ENCODE data around the gene EFCAB8. TPM values are rescaled to one million over a fixed set of nuclear protein-coding genes. Genes with fewer than 3 reads are reported as not detected.

Gene EFCAB8
- total RNA-seq, 4 donors from 2014 or later: 0.13 to 0.78 TPM; not detected in 2

DNA sequence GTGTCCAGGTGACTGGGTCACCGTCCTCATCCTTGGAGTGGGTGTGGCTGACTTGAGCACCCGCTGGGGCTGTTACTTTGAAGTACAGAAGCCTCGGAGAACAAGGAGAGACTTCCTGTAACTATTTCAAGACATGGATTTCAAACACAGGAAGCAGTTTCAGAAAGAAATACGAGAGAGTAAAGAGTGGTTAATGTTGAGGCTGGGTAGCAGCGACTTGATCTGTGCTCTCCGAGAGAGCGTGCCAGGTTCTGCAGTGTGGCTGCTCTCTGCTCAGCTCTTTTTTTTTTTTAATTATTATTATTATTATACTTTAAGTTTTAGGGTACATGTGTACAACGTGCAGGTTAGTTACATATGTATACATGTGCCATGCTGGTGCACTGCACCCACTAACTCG, 17.5 kb upstream of the EFCAB8 start:
- WGBS, 2 donors (ENCODE audit: low coverage in 1 of 2): 59 to 72% methylated on average over 7 to 8 of the region's 9 CpGs
- ATAC-seq: no peak
- Histone ChIP-seq H3K36me3 (peaks cover 3 to 83% of the 10 kb centered on the region in 2 donors), H3K27ac (no peak overlapping the region), H3K4me1 (peaks cover 0 to 3% (median 0%) of the 10 kb centered on the region in 3 donors), H3K9me3 (no peaks in the 10 kb centered on the region), H3K27me3 (no peaks in the 10 kb centered on the region), H3K4me3 (no peak overlapping the region)
- TF ChIP-seq POLR2AphosphoS5 (IDR thresholded peaks at IDR 0.05): no peak

DNA sequence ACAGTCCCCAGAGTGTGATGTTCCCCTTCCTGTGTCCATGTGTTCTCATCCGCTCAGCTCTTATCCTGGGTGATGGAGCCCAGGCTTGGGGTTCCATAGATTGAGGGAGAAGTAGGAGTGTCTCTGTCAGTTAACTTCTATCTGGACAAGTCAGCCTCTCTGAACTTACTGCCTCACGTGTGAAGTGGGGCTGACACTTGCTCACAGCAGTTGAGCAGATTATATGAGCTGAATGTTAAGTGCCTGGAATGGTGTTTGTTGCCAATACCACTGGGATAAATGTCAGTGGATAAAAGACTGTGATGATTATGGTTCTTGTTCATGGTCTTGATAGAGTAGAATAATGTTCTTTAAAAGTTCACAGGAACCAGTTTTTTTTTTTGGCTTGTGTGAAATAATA, 17.1 kb upstream of the EFCAB8 start:
- peaks cover 3 to 84% of the 10 kb centered on the region in 2 donors for H3K36me3 ChIP-seq
- WGBS, 2 donors (ENCODE audit: low coverage in 1 of 2): 17% methylated on average over 1 of the region's 2 CpGs; no CpG with 5 or more reads in 1 of the 2 donors
- no peak for ATAC-seq

GRCh38 chr20:32842688-32843524, 15.8 kb upstream of the EFCAB8 start:
- TF ChIP-seq EP300 (IDR thresholded peaks at IDR 0.05) (no peak), POLR2A (IDR thresholded peaks at IDR 0.05) (no peak), CTCF (IDR thresholded peaks at IDR 0.05) (no peak), POLR2AphosphoS5 (IDR thresholded peaks at IDR 0.05) (no peak)
- 79 to 90% methylated on average over 6 to 8 of the region's 8 CpGs for WGBS, 2 donors (ENCODE audit: low coverage in 1 of 2)
- Histone ChIP-seq H3K36me3 (peaks cover 0 to 84% of the 10 kb centered on the region in 2 donors), H3K9me3 (no peaks in the 10 kb centered on the region), H3K27ac (no peak overlapping the region), H3K4me3 (no peak overlapping the region), H3K27me3 (no peaks in the 10 kb centered on the region), H3K4me1 (peaks cover 0 to 4% (median 0%) of the 10 kb centered on the region in 3 donors)
- ATAC-seq: no peak

More for the DNA sequence above, 17.1 kb upstream of the EFCAB8 start:
- Histone ChIP-seq H3K4me1 (peaks cover 0 to 4% (median 0%) of the 10 kb centered on the region in 3 donors), H3K27ac (no peak overlapping the region), H3K4me3 (no peak overlapping the region), H3K9me3 (no peaks in the 10 kb centered on the region), H3K27me3 (no peaks in the 10 kb centered on the region)
- TF ChIP-seq POLR2AphosphoS5 (IDR thresholded peaks at IDR 0.05): no peak

GRCh38 chr20:32845786-32846185, 12.9 kb upstream of the EFCAB8 start:
- H3K9me3 ChIP-seq: no peaks in the 10 kb centered on the region
- ATAC-seq: no peak
- H3K27me3 ChIP-seq: no peaks in the 10 kb centered on the region
- H3K27ac ChIP-seq: no peak overlapping the region
- H3K36me3 ChIP-seq: peaks cover 0 to 84% of the 10 kb centered on the region in 2 donors
- TF ChIP-seq EP300 (IDR thresholded peaks at IDR 0.05) (no peak), POLR2AphosphoS5 (IDR thresholded peaks at IDR 0.05) (no peak), POLR2A (IDR thresholded peaks at IDR 0.05) (no peak), CTCF (IDR thresholded peaks at IDR 0.05) (no peak)
- no peak overlapping the region for H3K4me3 ChIP-seq
- H3K4me1 ChIP-seq: peaks cover 0 to 4% (median 0%) of the 10 kb centered on the region in 3 donors
- WGBS, 2 donors (ENCODE audit: low coverage in 1 of 2): 28% methylated on average over 2 of the region's 2 CpGs; no CpG with 5 or more reads in 1 of the 2 donors

DNA sequence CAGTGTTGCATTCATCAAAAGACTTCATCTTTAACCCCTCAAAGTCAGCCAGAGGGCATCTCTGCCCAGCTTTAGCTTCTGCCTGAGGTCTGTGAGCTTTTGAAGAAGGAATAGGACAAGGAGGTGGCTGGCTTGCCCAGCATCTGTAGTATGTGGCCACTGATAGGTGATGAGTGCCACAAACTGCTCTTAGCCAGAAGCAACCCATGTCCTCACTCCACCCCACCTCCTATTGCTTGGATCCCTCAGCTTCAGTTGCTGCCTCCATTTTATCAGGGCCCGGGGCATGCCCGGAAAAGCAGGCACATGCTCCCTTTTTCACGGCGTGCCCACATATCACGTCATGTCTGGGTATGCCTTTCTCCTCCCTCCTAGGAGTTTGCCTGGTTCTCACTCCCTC, 11.9 kb upstream of the EFCAB8 start:
- Histone ChIP-seq H3K9me3 (no peaks in the 10 kb centered on the region), H3K4me1 (peaks cover 0 to 4% (median 0%) of the 10 kb centered on the region in 3 donors), H3K27me3 (no peaks in the 10 kb centered on the region), H3K36me3 (peaks cover 0 to 84% of the 10 kb centered on the region in 2 donors), H3K27ac (no peak overlapping the region), H3K4me3 (no peak overlapping the region)
- no peak for ATAC-seq
- WGBS, 2 donors (ENCODE audit: low coverage in 1 of 2): 94 to 98% methylated on average over 4 to 5 of the region's 5 CpGs
- TF ChIP-seq POLR2AphosphoS5 (IDR thresholded peaks at IDR 0.05) (no peak), EP300 (IDR thresholded peaks at IDR 0.05) (no peak), POLR2A (IDR thresholded peaks at IDR 0.05) (no peak), CTCF (IDR thresholded peaks at IDR 0.05) (no peak)

DNA sequence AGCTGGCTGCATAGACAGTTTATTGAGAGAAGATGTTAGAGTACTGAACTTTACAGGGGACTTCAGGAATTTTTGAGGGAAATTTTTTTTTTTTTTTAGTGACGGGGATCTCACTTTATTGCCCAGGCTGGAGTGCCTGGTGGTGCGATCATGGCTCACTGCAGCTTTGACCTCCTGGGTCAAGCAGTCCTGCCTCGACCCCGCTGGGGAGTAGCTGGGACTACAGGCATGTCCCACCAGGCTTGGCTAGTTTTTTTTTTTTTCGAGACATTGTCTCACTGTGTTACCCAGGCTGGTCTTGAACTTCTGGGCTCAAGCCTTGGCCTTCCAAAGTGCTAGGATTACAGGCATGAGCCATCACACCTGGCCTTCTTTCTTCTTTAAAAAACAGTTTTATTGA, 10.8 kb upstream of the EFCAB8 start:
- peaks cover 0 to 84% of the 10 kb centered on the region in 2 donors for H3K36me3 ChIP-seq
- no peaks in the 10 kb centered on the region for H3K27me3 ChIP-seq
- ATAC-seq: no peak
- no peak overlapping the region for H3K4me3 ChIP-seq
- peaks cover 0 to 4% (median 0%) of the 10 kb centered on the region in 3 donors for H3K4me1 ChIP-seq
- H3K9me3 ChIP-seq: no peaks in the 10 kb centered on the region
- TF ChIP-seq EP300 (IDR thresholded peaks at IDR 0.05) (no peak), CTCF (IDR thresholded peaks at IDR 0.05) (no peak), POLR2AphosphoS5 (IDR thresholded peaks at IDR 0.05) (no peak), POLR2A (IDR thresholded peaks at IDR 0.05) (no peak)
- WGBS, 2 donors (ENCODE audit: low coverage in 1 of 2): 88 to 93% methylated on average over 3 of the region's 5 CpGs
- no peak overlapping the region for H3K27ac ChIP-seq
